Mesendoderm (in vitro differentiated cells): ENCODE data around the gene BBS9. TPM values are rescaled to one million over a fixed set of nuclear protein-coding genes. Genes with fewer than 3 reads are reported as not detected.
A peak's percentile ranks its signal among the peaks of the same experiment; 100 is the strongest.

Experiments
- DNase-seq: peaks from one replicate; pipeline ENCODE4 v3.0.0; 2013
- H2AK5ac ChIP-seq: 2 replicates; pipeline ENCODE4 v1.6.1; 2013; ENCODE audit warnings: low read length, inconsistent platforms
- H2BK120ac ChIP-seq: 2 replicates; pipeline ENCODE4 v1.6.1; 2013; ENCODE audit warnings: low read depth, mild to moderate bottlenecking, low read length, moderate library complexity, mixed read lengths
- H2BK15ac ChIP-seq: replicated peaks from 2 replicates; pipeline ENCODE4 v1.6.1; 2013; ENCODE audit warnings: low read depth, mild to moderate bottlenecking, moderate library complexity
- H2BK5ac ChIP-seq: 2 replicates; pipeline ENCODE4 v1.6.1; 2013; ENCODE audit warnings: low read length, inconsistent platforms
- H3K18ac ChIP-seq: 2 replicates; pipeline ENCODE4 v1.6.1; 2013; ENCODE audit warnings: mild to moderate bottlenecking, low read length, mixed read lengths
- H3K23ac ChIP-seq: one replicate; pipeline ENCODE4 v1.6.1; 2013; ENCODE audit warnings: low read length
- H3K27ac ChIP-seq: 2 replicates; pipeline ENCODE4 v1.5.1; 2013; ENCODE audit warnings: low read depth, mild to moderate bottlenecking, inconsistent platforms, low read length, moderate library complexity
- H3K27me3 ChIP-seq: 2 replicates; pipeline ENCODE4 v1.6.1; 2013; ENCODE audit warnings: low read length, control low read depth, mild to moderate bottlenecking, inconsistent platforms; ENCODE audit not compliant: insufficient read depth, poor library complexity
- H3K36me3 ChIP-seq: 2 replicates; pipeline ENCODE4 v1.6.1; 2013; ENCODE audit warnings: low read length, inconsistent platforms; ENCODE audit not compliant: control insufficient read depth, insufficient read depth
- H3K4ac ChIP-seq: one replicate; pipeline ENCODE4 v1.6.1; 2013; ENCODE audit warnings: low read depth, mild to moderate bottlenecking, low read length, moderate library complexity
- H3K4me1 ChIP-seq: 2 replicates; pipeline ENCODE4 v1.6.1; 2013; ENCODE audit warnings: low read depth, low read length, inconsistent platforms; ENCODE audit not compliant: control insufficient read depth
- H3K4me2 ChIP-seq: 2 replicates; pipeline ENCODE4 v1.6.1; 2013; ENCODE audit warnings: low read length
- H3K4me3 ChIP-seq: 2 replicates; pipeline ENCODE4 v1.5.1; 2013; ENCODE audit warnings: mild to moderate bottlenecking, low read length
- H3K56ac ChIP-seq: one replicate; pipeline ENCODE4 v1.6.1; 2013; ENCODE audit warnings: low read length
- H3K79me1 ChIP-seq: 2 replicates; pipeline ENCODE4 v1.6.1; 2013; ENCODE audit warnings: low read length, inconsistent platforms
- H3K79me2 ChIP-seq: 2 replicates; pipeline ENCODE4 v1.6.1; 2013; ENCODE audit warnings: mild to moderate bottlenecking, low read length; ENCODE audit not compliant: control insufficient read depth, insufficient read depth
- H3K9ac ChIP-seq: 2 replicates; pipeline ENCODE4 v1.6.1; 2013; ENCODE audit warnings: low read length, inconsistent platforms
- H4K5ac ChIP-seq: one replicate; pipeline ENCODE4 v1.6.1; 2013; ENCODE audit warnings: low read length
- H4K8ac ChIP-seq: one replicate; pipeline ENCODE4 v1.6.1; 2013; ENCODE audit warnings: low read depth, mild to moderate bottlenecking, control low read depth, low read length, moderate library complexity
- WGBS: extraction: QIAGEN DNeasy Blood & Tissue Kit; methylation state at CpG from one replicate; pipeline ENCODE4 v1.1.7; 2013; ENCODE audit warnings: low lambda C conversion rate, missing lambda C conversion rate; ENCODE audit not compliant: insufficient coverage; ENCODE audit errors: extremely low coverage; 5-methylcytosine and 5-hydroxymethylcytosine counted together
- polyA plus RNA-seq, 2 experiments: library from polyadenylated mRNA; stranded (reverse); fragments of 200-250 nt; gene quantifications; one replicate each; pipeline ENCODE4 v1.2.3, GENCODE V29; 2013

The BBS9 gene
- polyA plus RNA-seq (2013, experiment 1 of 2) = 14.5 TPM
- 15.4 TPM for polyA plus RNA-seq (2013, experiment 2 of 2)

GRCh38 chr7:33128990-33129805 lies at the start of gene BBS9:
TSS of gene BBS9 (plus strand) at chr7:33129564. CDS start at chr7:33146253, 16,689 bp downstream.
- no peak within 1 kb of the TSS for H2BK15ac ChIP-seq
- H3K9ac ChIP-seq = peak within 1 kb of the TSS; percentile 94
- H4K5ac ChIP-seq = no peak within 1 kb of the TSS
- H4K8ac ChIP-seq = no peak within 1 kb of the TSS
- H3K4me3 ChIP-seq = peak within 1 kb of the TSS; percentile 62
- no peaks in the 10 kb centered on the region for H3K79me1 ChIP-seq
- H3K27ac ChIP-seq = no peak within 1 kb of the TSS
- no peaks in the 10 kb centered on the region for H3K79me2 ChIP-seq
- no peak within 1 kb of the TSS for H2AK5ac ChIP-seq
- peak within 1 kb of the TSS; percentile 72 for H3K18ac ChIP-seq
- peak; percentile 99 for DNase-seq
- H3K4ac ChIP-seq = no peak within 1 kb of the TSS
- no peak within 1 kb of the TSS for H2BK120ac ChIP-seq
- no peaks in the 10 kb centered on the region for H3K36me3 ChIP-seq
- peak within 1 kb of the TSS; percentile 83 for H3K4me2 ChIP-seq
- H3K56ac ChIP-seq = peak within 1 kb of the TSS; percentile 92
- H3K23ac ChIP-seq = no peak within 1 kb of the TSS
- no peaks in the 10 kb centered on the region for H3K27me3 ChIP-seq
- no CpG with 5 or more reads among the region's 57 CpGs for WGBS
- H2BK5ac ChIP-seq = no peak within 1 kb of the TSS
- H3K4me1 ChIP-seq = no peaks in the 10 kb centered on the region

DNA sequence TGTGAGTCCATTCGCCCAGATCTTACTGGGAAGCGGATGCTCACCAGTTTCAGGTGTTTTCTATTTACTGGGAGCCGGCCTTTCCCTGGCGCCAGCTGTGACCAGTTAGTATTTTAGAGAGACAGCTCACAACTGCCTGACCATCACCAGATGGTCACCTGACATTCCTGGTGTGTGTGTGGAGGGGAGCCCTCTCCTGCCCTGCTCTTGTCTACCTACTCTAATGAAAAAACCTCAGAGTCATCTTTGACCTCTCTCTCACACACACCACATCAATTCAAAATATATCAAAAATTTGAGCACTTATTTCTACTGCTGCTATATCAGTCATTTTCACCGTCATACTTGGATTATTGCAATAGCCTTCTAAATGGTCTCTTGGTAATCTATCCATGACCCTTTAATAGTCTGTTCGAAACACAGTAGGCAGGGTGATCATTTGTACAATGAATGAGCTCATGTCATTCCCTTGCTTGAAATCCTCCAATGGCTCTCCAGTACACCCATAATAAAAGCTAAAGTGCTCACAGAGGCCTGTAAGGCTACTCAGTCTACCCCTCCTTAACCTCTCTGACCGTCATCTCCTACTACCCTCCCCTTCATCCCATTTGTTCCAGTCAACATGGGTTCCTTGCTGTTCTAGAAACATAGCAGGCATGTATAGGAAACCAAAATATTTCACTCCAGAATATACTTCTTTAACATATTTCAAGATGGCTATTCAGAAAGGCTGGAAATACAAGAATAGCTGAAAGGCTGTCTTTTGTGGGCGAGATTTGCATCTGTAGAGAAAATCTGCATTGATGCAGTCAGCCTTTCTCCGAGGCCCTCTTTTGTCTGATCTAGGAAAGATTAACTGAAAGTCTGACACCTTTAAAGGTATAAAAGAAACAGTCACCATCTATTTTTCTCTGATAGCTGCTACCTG lies 49.3 kb upstream of the BBS9 start:
- no peak overlapping the region for H3K27ac ChIP-seq
- H2BK15ac ChIP-seq = no peak overlapping the region
- H3K56ac ChIP-seq = no peak overlapping the region
- H2AK5ac ChIP-seq = no peak overlapping the region
- no peak overlapping the region for H3K18ac ChIP-seq
- H3K4me3 ChIP-seq = no peak overlapping the region
- H3K79me2 ChIP-seq = no peaks in the 10 kb centered on the region
- no peak overlapping the region for H3K4me2 ChIP-seq
- no peak overlapping the region for H4K5ac ChIP-seq
- H3K36me3 ChIP-seq = no peaks in the 10 kb centered on the region
- H3K23ac ChIP-seq = no peak overlapping the region
- H3K4ac ChIP-seq = no peak overlapping the region
- H3K79me1 ChIP-seq = no peaks in the 10 kb centered on the region
- H2BK120ac ChIP-seq = no peak overlapping the region
- H3K9ac ChIP-seq = no peak overlapping the region
- no peaks in the 10 kb centered on the region for H3K27me3 ChIP-seq
- H3K4me1 ChIP-seq = no peaks in the 10 kb centered on the region
- DNase-seq = no peak
- no peak overlapping the region for H2BK5ac ChIP-seq
- no peak overlapping the region for H4K8ac ChIP-seq
- WGBS = 100% methylated on average over 1 of the region's 9 CpGs

DNA sequence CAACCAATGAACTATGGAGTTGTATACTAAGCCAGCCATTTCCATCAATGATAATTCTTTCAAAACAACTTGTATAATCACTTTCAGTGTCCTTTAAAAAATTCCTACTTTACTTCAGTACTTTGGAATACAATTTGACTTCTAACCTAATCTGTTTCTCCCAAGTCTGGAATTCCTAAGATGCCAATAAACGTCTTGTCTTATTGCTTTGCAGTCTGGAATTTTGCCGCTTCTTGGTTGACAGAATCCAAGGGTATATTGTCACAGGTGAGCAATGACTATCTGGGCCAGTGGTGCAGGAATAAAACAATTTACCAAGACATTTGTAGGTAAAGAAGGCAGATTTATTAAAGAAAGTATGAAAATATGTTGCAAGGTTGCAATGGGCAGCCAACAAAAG lies 42.0 kb upstream of the BBS9 start:
- no peak overlapping the region for H3K4me3 ChIP-seq
- H3K23ac ChIP-seq = no peak overlapping the region
- H3K9ac ChIP-seq = no peak overlapping the region
- no peak overlapping the region for H2BK15ac ChIP-seq
- no peak overlapping the region for H2BK5ac ChIP-seq
- H3K79me1 ChIP-seq = no peaks in the 10 kb centered on the region
- H3K4me2 ChIP-seq = no peak overlapping the region
- H3K27ac ChIP-seq = no peak overlapping the region
- H2AK5ac ChIP-seq = no peak overlapping the region
- H3K79me2 ChIP-seq = no peaks in the 10 kb centered on the region
- no CpG with 5 or more reads among the region's 2 CpGs for WGBS
- no peak overlapping the region for H3K4ac ChIP-seq
- no peaks in the 10 kb centered on the region for H3K36me3 ChIP-seq
- no peak overlapping the region for H2BK120ac ChIP-seq
- no peak overlapping the region for H3K56ac ChIP-seq
- DNase-seq = no peak
- no peak overlapping the region for H4K8ac ChIP-seq
- no peaks in the 10 kb centered on the region for H3K27me3 ChIP-seq
- no peaks in the 10 kb centered on the region for H3K4me1 ChIP-seq
- no peak overlapping the region for H3K18ac ChIP-seq
- no peak overlapping the region for H4K5ac ChIP-seq

- Histone ChIP-seq H4K8ac (no peak overlapping the region), H3K4ac (no peak overlapping the region), H3K79me2 (no peaks in the 10 kb centered on the region), H3K36me3 (no peaks in the 10 kb centered on the region), H3K27ac (no peak overlapping the region), H2BK5ac (no peak overlapping the region), H3K56ac (no peak overlapping the region), H4K5ac (no peak overlapping the region), H3K4me1 (no peaks in the 10 kb centered on the region), H3K27me3 (no peaks in the 10 kb centered on the region), H2BK15ac (no peak overlapping the region), H3K9ac (no peak overlapping the region), H3K4me2 (no peak overlapping the region), H3K18ac (no peak overlapping the region), H2BK120ac (no peak overlapping the region), H3K23ac (no peak overlapping the region), H3K4me3 (no peak overlapping the region), H2AK5ac (no peak overlapping the region), H3K79me1 (no peaks in the 10 kb centered on the region)
- no peak for DNase-seq
- no CpG with 5 or more reads among the region's 2 CpGs for WGBS
Measured at GRCh38 chr7:33087858-33088257, 41.5 kb upstream of the BBS9 start.

DNA sequence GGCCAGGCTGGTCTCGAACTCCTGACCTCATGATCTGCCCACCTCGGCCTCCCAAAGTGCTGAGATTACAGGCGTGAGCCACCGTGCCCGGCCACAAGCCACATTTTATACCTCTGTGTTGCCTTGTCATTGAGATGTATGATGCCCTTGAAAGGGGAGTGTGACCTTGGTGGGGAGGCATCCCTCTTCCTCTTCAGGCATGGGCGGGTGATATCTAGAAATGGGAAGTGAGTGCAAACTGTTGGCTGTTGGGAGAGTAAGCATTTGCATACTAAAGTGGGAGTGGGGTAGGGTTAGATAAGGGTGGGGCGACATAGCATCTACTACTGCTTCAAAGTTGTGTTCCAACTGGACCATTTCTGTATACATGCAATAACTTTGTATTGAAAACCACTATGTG lies 40.2 kb upstream of the BBS9 start:
- no peak overlapping the region for H3K27ac ChIP-seq
- H4K5ac ChIP-seq = no peak overlapping the region
- no peak overlapping the region for H3K4ac ChIP-seq
- no CpG with 5 or more reads among the region's 7 CpGs for WGBS
- no peaks in the 10 kb centered on the region for H3K4me1 ChIP-seq
- H3K79me1 ChIP-seq = no peaks in the 10 kb centered on the region
- no peak overlapping the region for H3K56ac ChIP-seq
- H3K4me2 ChIP-seq = no peak overlapping the region
- no peaks in the 10 kb centered on the region for H3K36me3 ChIP-seq
- no peak overlapping the region for H2AK5ac ChIP-seq
- H2BK120ac ChIP-seq = no peak overlapping the region
- H3K79me2 ChIP-seq = no peaks in the 10 kb centered on the region
- H3K4me3 ChIP-seq = no peak overlapping the region
- H2BK5ac ChIP-seq = no peak overlapping the region
- H3K9ac ChIP-seq = no peak overlapping the region
- no peak overlapping the region for H4K8ac ChIP-seq
- H2BK15ac ChIP-seq = no peak overlapping the region
- DNase-seq = no peak
- H3K27me3 ChIP-seq = no peaks in the 10 kb centered on the region
- H3K23ac ChIP-seq = no peak overlapping the region
- no peak overlapping the region for H3K18ac ChIP-seq
